Hypothalamus (tissue), 51 donors: Measurements from ENCODE around the gene AHCYL1.
"Not testable (repeated sequence)": the region's sequence is repeated elsewhere in the genome, so short reads cannot be mapped to it uniquely, and the experiment has no call there.

Source experiments
- DNase-seq, 51 donors: peaks; one replicate each; lab custom pipeline; 2025; lab: John Stamatoyannopoulos, UW

Gene AHCYL1

DNA sequence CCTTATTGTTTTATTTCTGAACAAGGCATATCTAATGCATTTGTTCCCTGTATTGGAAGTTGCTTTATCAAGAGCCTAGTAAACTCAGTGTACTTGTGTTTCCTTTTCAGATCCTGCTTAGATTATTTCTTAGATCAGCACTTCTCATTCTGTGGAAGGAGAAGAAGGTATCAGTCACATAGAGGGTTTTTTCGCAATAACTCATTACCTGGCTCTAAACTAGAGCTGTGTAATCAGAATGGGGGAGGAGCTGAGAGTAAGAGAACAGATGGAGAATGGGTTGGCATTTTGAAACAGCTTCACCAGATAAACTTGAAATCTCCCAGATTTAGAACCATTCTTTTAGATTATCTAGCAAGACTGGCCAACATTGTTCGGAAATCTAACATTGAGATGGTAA is 11.0 kb downstream of the AHCYL1 start:
- no peak for DNase-seq

DNA sequence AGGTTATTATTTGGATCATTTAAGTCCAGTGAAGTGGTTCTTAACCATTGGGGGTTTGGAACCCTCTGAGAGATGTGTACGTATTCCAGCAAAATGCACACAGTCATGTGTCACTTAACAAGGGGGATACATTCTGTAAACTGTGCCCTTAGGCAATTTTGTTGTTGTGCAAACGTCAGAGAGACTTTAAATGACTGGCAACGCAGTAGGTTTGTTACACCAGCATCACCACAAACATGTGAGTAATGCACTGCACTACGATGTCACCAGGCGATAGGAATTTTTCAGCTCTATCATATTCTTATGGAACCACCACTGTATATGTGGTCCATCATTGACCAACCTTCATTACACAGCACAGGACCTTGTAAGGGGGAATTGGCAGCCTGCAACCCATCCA is 11.9 kb downstream of the AHCYL1 start:
- no peak for DNase-seq

DNA sequence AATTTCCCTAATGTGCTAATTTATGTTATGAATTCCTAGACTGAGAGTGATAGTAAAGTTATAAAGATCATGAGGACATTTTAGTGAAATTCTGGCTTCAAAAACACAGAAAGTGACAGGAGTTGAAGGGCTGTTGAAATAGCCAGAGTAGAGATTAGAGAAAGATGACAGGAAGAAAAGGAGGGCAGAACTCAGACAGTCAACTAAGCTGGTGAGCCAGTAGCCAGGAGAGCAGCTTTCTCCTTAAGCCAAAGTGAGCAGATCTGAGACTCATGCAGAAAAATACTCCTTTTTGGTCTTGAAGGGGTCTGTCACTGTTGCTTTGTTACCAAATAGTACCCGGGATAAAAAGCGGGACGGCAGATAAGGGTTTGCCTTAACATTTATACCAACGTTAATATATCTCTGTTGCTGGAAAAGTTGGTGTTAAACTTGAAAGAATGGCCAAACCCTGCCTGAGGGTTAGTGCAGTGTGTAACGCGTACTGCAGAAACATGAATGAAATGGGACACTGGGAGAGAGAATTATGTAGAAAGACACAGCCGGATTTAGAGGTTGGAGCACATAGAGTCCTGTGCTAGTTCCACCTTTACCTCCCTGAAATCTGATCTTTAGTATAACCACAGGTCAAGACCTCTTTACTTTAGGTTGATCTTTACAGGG is 12.8 kb downstream of the AHCYL1 start:
- no peak for DNase-seq

DNA sequence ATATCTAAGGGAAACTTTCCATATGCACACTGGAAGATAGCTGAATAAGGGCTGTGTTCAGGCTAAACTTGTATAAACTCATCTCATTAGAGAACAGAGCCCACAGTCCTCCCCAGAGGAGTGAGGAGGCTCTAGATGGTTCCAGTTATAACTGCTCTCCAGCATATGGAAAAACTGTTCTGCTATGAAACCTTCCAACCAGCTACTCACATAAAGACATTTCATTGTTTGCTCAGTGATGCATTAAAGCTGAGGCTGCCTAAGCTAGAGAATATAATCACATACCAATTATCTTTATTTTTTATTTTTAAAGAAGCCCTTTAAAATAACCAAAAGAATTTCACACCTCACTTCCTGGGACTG is 13.3 kb downstream of the AHCYL1 start:
- DNase-seq: no peak

DNA sequence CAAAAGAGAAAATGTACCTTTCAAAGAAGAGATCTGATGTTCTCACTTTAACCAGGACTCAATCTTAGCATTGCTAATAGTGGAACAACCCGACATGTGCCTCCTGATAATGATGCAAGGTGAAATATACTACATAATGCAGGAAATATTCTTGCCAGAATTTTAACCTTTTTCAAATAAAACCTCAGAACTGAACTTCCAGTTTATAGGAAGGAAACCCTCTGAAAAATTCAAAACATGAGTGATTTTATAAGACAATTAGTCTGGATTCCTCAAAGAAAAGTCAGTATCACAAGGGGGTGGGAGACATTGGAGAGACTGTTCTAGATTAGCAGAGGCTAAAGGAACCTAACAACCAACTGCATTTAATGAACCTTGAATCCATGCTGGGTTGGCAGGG is 18.1 kb downstream of the AHCYL1 start:
- DNase-seq: no peak

DNA sequence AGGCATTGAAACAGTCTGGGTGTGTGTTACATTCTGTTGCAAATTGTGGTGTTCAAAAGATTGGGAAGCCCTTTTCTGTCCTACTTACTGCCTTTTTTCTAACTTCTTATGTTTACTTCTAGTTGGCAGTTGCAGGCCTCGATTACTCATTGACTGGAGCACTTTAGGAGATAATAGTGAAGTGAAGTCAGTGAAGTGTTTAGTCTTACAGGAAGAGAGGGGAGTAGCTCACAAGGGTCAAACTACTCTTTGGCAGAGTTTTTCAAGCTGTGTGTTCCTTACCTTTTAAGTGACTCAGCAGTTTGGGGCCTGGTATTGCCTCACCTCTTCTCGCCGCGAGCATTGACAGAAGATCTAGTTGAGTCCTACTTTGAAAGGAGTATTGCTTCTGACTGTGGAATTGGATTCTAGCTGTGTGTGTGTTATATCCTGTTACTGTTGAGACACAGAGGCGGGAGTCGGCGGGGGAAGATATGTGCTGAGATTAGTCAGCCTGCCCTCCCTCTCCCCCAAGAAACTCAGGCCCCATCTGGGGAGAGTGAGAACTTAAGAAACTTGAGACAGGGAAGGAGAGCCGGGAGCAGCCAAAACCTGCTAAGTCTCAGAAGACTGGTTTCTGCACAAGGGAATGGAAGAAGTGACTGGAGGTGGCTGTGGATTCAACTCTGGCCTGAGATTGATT is 19.3 kb downstream of the AHCYL1 start:
- peak in 5 of 51 donors; percentile 26 to 53 (median 35) for DNase-seq

DNA sequence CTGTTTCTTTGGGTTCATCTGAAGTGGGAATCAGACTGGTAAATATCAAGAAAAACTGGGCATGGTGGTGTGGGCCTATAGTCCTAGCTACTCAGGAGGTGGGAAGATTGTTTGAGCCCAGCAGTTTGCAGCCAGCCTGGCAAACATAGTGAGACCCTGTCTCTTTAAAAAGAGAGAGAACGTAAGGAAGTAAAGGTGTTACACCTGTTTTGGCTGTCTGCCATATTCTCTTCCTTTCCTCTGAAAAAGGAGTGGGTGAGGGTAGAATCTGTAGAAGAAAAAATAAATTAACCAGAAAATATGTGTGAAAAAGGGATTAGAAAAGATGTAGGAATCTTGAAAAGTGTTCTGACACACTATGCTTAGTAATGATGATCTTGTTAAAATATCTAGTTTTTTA is 20.0 kb downstream of the AHCYL1 start:
- DNase-seq: no peak

DNA sequence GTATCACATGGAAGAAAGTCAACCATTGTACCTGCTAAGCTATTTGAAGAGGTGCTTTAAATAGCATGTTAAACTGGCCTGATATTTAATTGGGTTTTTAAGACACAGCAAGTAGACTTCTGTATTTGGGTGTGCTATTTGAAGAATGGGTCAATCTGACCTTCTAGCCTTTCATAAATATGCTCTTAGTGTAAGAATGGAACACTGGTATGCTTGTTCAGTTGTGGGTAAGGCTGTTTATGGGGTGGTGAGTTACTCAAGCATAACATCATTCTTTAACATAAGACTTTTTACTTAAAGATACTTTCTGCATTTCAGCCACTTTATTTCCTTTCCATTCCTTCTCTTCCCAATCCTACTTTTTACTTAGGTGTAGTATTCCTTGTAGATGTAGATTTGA is 21.4 kb downstream of the AHCYL1 start:
- no peak for DNase-seq

DNA sequence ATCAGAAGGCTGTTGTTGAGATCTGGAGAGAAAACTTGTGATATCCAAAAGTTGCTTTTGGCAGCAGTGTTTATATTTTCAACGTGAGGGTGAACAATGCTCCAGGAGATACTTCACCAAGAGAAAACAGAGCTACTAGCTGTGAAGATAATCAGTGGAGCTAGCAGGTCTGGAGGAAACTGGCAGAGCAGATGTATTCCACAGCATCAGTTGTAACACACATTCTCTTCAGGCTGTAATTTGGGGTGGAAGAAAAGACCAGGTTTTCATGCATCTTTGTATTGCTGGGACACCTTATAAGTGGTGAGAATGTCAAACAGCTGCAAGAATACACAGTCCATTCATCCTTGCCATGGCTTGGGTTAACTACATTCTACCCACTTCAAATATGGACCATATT is 22.0 kb downstream of the AHCYL1 start:
- DNase-seq: no peak

DNA sequence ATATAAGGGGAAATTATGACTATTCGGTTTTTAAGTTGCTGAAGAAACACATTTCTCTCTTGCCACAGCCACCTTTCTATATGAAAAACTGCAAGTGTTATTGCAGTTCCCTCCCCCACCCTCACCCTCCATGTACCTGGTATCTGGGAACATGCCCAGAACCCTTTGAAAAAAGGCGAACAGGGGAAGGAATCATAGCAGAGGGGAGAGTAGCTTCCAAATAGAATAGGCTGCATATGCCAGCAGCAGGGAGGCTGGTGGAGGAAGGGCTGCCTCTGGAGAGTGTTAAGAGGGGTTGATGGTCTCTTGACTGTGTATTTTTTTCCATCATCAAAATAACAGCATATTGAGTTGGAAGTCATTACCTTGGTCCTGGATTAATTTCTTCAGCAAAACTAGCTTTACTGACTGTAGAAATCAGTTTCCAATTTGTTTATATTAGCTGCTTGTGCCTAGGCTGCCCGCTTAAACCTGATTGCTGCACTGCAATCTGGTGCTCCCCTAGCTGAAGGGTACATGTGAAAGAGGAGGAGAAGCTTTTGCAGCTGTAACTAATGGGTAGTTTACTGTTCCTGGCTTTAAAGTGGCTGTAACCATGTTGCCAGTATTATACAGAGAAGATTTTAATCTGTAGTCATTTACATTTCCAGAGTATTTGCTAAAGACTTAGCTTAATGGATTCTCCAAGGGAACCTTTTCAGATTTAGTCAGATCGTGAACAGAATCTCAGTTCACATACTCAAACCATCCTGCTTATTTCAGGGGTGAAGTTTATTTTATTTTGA is 22.7 kb downstream of the AHCYL1 start:
- no peak for DNase-seq

DNA sequence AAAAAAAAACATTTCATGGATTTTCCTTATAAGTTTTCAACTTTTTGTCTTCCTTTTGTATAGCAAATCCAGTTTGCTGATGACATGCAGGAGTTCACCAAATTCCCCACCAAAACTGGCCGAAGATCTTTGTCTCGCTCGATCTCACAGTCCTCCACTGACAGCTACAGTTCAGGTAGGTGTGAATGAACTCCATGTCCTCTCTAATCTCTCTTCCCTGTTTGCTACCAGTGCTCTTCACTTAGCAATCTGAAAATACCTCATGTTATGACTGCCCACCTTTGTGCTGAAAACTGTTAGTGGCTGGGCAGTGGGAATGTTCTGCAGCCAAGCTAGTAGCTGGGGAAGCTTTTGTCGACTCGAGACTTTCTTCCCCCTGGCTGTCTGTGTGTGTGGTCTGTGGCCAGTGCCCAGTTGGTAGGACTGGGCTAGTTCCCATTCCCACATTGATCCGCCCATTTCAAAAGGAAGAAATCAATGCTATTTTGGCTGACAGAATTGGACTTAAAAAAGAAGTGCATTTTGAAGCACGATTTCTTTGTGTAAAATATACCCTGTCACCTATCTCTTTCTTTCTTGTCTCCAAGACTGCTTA is 24.5 kb downstream of the AHCYL1 start:
- peak in 10 of 51 donors; percentile 20 to 58 (median 44) for DNase-seq

DNA sequence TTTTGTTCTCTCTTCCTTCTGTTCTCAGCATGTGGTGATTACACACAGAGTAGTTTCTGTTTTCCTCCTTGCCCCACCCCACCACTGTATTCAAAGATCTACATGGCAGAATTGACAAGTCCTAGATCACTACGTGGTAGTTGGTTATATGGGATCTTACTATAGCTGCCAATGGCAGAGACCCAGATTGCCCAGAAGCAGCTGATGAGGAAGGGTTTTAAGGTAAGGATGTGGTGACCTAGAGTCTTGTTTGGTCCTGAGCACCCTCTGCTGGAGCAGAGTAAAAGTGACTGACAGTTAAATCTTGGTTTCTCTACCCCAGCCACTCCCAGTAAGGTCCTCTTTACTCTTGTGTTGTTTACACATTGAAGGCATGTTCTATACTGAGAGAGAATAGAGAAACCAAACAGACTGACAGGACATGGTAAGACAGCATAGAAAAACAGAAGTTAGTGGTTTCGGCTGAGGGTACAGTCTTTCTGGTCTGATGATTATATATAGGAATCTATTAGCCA is 27.0 kb downstream of the AHCYL1 start:
- DNase-seq: peak in 3 of 51 donors; percentile 22 to 35 (median 22)

DNA sequence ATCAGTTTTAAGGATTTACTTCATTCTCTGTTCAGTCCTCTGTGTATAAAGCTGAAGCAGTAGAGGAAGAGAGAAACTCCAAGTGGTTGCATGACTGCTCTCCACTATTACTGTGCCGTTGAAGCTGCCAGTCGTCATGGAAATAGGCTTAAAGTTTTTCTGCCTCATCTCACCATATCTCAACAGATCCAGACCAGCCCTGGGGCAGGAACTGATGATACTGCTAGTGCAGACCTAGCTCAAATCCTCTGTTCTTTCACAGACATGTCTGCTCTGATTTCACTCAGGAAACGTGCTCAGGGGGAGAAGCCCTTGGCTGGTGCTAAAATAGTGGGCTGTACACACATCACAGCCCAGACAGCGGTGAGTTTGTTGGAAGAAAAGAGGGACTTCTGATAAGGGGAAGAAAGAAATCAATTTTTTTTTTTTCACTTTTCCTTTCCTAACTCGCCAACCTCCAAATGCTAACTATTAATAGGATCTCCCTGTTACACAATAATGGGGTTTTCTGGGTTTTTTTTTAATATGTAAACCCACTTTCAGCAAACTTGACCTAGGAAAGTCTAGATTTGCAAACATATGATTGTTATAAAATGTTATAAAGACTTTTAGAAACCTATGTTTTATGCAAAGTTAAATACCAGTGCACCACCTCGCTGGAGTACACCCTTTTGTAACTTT is 27.7 kb downstream of the AHCYL1 start:
- no peak for DNase-seq

DNA sequence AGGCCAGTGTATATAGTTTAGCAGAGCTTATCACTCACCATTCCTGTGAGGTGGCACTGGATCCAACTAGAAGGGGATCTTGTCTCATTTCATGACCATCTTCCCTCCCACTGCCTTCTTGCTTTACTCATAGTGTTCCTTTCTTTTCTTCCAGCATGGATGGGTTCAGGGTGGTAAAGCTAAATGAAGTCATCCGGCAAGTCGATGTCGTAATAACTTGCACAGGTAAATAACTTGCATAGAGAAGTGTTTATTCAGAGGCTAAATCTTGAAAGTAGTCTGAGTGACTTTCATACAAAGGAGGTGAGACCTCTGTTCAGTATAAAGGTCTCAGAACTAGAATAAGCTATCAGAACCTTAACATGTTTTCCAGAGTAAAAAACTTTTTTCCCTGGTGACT is 33.2 kb downstream of the AHCYL1 start:
- DNase-seq: no peak

DNA sequence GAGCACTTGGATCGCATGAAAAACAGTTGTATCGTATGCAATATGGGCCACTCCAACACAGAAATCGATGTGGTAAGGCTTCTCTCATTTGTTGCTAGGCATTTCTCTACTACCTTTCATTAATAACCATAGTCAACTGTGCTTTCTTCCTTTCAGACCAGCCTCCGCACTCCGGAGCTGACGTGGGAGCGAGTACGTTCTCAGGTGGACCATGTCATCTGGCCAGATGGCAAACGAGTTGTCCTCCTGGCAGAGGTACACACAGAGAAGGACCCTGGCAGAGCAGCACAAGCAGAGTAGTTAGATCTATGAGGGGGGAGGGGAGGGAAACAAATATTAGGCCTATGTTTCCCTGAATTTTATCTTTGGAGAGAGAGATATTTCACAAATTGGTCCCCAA is 33.8 kb downstream of the AHCYL1 start:
- no peak for DNase-seq

DNA sequence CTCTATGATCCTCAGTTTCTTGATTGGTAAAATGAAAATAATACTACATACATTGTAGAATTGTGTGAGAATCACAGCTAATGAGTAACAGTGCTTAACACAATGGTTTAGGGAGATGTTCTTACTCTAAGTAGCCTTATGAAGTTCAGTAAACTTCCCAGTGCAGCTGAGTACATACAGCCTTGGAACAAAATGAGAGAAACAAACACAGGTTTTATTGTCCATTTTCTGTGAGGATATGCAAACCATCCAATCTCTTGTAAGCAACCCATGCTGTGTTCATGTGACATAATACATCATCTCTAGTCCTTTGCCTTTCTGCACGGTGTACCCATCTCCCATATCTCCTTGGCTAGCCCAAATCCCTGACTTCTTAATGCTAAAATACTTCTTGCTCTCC is 35.2 kb downstream of the AHCYL1 start:
- DNase-seq: no peak

DNA sequence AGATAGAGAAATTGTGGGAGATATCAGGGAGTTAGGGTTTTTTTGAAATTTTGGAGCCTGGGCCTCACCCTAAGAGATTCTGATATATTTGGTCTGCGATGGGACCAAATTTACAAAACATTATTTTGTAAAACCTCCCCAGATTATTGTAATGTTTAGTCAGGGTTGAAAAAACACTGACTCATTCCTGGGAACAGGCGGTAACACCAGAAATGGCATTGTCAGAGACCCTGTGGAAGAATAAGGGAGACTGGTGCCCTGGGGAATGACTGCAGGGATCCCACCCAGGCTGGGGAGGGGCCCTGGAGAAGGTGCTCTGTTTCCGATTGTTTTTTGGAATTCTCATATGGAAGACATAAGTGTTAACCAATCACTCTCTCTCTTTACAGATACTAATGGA is 36.7 kb downstream of the AHCYL1 start:
- DNase-seq: no peak

DNA sequence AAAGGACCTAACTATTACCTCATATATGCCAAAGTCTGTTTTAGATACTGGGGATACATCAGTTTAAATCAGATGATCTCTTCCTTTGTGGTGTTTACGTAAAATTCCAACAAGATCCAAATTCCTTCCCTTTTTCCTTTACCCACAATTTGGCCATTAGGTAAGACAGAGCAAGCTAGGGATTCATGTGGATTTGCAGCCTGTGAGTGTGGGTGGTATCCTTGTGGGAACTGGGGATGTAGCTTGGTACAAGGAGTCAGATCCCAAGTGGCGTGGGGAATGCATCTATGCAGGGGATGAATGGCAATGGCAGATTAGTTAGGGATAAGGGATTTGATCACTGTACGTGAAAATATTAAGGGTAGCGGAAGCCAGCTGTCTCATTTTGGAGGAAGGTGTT is 40.0 kb downstream of the AHCYL1 start:
- no peak for DNase-seq

DNA sequence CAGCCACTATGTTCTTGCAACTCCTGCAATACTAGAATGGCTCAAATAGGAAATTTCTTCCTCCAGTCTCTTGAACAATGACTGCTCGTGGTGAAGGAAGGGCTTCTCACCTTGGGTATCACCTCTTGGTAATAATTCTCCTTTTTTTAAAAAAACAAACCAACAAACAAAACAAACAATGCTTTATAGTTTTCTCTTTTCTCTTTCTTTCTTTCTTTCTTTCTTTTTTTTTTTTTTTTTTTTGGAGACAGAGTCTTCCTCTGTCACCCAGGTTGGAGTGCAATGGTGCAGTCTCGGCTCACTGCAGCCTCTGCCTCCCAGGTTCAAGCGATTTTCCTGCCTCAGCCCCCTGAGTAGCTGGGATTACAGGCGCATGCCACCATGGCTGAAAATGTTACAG is 46.1 kb downstream of the AHCYL1 start:
- not testable (repeated sequence) for DNase-seq

DNA sequence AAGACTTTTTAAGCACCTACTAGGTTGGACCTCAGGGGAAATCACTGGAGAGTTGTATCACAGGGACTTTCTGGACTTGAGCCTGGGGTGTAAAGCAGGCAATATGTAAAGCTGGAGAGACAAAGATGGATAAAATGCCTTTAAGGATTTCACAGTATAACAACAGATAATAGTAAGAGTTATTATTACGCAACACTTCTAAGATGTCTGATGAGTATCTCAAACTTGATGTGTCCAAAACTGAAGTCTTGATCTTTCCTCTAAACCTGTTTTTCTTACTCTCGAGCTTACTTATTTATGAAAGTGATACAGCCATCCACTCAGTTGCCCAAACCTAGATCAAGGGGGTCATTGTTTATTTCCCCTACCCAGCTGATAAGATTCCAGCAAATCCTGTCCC is 47.8 kb downstream of the AHCYL1 start:
- DNase-seq: no peak

DNA sequence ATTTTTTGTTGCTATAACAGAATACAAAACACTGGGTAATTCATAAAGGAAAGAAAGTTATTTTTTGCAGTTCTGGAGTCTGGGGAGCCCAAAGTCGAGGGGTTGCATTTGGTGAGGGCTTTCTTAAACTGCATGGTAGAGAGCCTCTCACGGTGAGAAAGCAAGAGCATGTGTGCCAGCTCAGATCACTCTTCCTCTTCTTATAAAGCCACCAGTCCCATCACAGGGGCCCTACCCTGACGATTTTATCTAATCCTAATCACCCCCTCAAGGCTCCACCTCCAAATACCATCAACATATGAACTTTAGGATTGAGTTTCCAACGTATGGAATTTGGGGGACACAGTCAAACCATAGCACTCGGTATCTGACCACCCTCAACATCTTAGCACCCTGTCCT is 48.9 kb downstream of the AHCYL1 start:
- no peak for DNase-seq
